ENCODE data around the gene PQBP1.

The PQBP1 gene

DNA sequence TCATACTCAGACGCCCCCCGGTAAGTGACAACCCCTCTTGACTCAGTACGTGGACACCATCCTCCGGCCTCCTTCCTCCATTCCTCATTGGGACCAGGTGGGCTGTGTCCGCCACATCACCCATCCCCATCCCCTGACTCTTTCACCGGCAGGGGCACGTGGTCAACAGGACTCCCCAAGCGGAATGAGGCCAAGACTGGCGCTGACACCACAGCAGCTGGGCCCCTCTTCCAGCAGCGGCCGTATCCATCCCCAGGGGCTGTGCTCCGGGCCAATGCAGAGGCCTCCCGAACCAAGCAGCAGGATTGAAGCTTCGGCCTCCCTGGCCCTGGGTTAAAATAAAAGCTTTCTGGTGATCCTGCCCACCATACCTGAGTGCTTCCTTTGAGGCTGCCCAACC is 5.0 kb downstream of the PQBP1 start:
- Histone ChIP-seq H3K36me3 (ENCODE audit: control insufficient read depth, insufficient read depth, low read length, severe bottlenecking) (peaks cover 44% of the 10 kb centered on the region), H3K9ac (ENCODE audit: low read length) (no peak overlapping the region), H3K27me3 (replicated peaks; ENCODE audit: control insufficient read depth, insufficient read depth, low read length) (no peaks in the 10 kb centered on the region), H3K9me3 (ENCODE audit: control insufficient read depth, low read length) (no peaks in the 10 kb centered on the region), H3K4me3 (ENCODE audit: low read length) (no peak overlapping the region), H3K4me1 (ENCODE audit: control insufficient read depth, insufficient read depth, low read length) (no peaks in the 10 kb centered on the region)
- no peak for DNase-seq (ENCODE audit: low read depth)

GRCh38 chrX:48903290-48903689 is 5.6 kb downstream of the PQBP1 start:
- no peaks in the 10 kb centered on the region for H3K27me3 ChIP-seq (replicated peaks; ENCODE audit: control insufficient read depth, insufficient read depth, low read length)
- H3K4me1 ChIP-seq (ENCODE audit: control insufficient read depth, insufficient read depth, low read length): no peaks in the 10 kb centered on the region
- DNase-seq (ENCODE audit: low read depth): no peak
- no peak overlapping the region for H3K9ac ChIP-seq (ENCODE audit: low read length)
- H3K9me3 ChIP-seq (ENCODE audit: control insufficient read depth, low read length): no peaks in the 10 kb centered on the region
- H3K36me3 ChIP-seq (ENCODE audit: control insufficient read depth, insufficient read depth, low read length, severe bottlenecking): peaks cover 44% of the 10 kb centered on the region
- H3K4me3 ChIP-seq (ENCODE audit: low read length): no peak overlapping the region

GRCh38 chrX:48904180-48904579 is 6.5 kb downstream of the PQBP1 start:
- Histone ChIP-seq H3K4me1 (ENCODE audit: control insufficient read depth, insufficient read depth, low read length) (no peaks in the 10 kb centered on the region), H3K4me3 (ENCODE audit: low read length) (no peak overlapping the region), H3K9me3 (ENCODE audit: control insufficient read depth, low read length) (no peaks in the 10 kb centered on the region), H3K27me3 (replicated peaks; ENCODE audit: control insufficient read depth, insufficient read depth, low read length) (no peaks in the 10 kb centered on the region), H3K9ac (ENCODE audit: low read length) (no peak overlapping the region), H3K36me3 (ENCODE audit: control insufficient read depth, insufficient read depth, low read length, severe bottlenecking) (peaks cover 44% of the 10 kb centered on the region)
- no peak for DNase-seq (ENCODE audit: low read depth)

GRCh38 chrX:48904626-48905025 is 6.9 kb downstream of the PQBP1 start:
- Histone ChIP-seq H3K36me3 (ENCODE audit: control insufficient read depth, insufficient read depth, low read length, severe bottlenecking) (peaks cover 44% of the 10 kb centered on the region), H3K4me3 (ENCODE audit: low read length) (no peak overlapping the region), H3K9ac (ENCODE audit: low read length) (no peak overlapping the region), H3K27me3 (replicated peaks; ENCODE audit: control insufficient read depth, insufficient read depth, low read length) (no peaks in the 10 kb centered on the region), H3K9me3 (ENCODE audit: control insufficient read depth, low read length) (no peaks in the 10 kb centered on the region), H3K4me1 (ENCODE audit: control insufficient read depth, insufficient read depth, low read length) (no peaks in the 10 kb centered on the region)
- no peak for DNase-seq (ENCODE audit: low read depth)

GRCh38 chrX:48905090-48905790 is 7.5 kb downstream of the PQBP1 start:
- Histone ChIP-seq H3K4me1 (ENCODE audit: control insufficient read depth, insufficient read depth, low read length) (no peaks in the 10 kb centered on the region), H3K9me3 (ENCODE audit: control insufficient read depth, low read length) (no peaks in the 10 kb centered on the region), H3K27me3 (replicated peaks; ENCODE audit: control insufficient read depth, insufficient read depth, low read length) (no peaks in the 10 kb centered on the region), H3K36me3 (ENCODE audit: control insufficient read depth, insufficient read depth, low read length, severe bottlenecking) (peaks cover 44% of the 10 kb centered on the region), H3K9ac (ENCODE audit: low read length) (no peak overlapping the region), H3K4me3 (ENCODE audit: low read length) (no peak overlapping the region)
- no peak for DNase-seq (ENCODE audit: low read depth)

DNA sequence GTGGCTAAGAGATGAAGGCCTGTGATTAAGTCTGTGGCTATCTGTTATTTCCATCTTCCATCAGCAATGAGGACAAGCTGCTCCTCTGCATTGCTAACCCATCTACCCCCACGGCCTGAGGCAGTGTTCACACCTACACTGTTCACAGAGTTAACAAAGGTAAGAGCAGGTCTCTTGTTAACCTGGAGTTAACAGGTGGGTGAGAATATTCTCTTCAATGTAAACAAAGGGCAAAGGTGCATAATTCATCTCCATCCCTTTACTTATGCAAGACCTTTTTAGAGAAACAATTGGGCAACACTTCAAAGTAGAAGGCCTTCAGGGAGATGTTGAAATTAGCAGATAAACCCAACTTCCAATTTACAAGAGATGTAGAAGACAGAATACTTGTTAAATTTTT is 10.9 kb downstream of the PQBP1 start:
- Histone ChIP-seq H3K27me3 (replicated peaks; ENCODE audit: control insufficient read depth, insufficient read depth, low read length) (no peaks in the 10 kb centered on the region), H3K4me1 (ENCODE audit: control insufficient read depth, insufficient read depth, low read length) (no peaks in the 10 kb centered on the region), H3K9ac (ENCODE audit: low read length) (no peak overlapping the region), H3K9me3 (ENCODE audit: control insufficient read depth, low read length) (no peaks in the 10 kb centered on the region), H3K36me3 (ENCODE audit: control insufficient read depth, insufficient read depth, low read length, severe bottlenecking) (peaks cover 15% of the 10 kb centered on the region), H3K4me3 (ENCODE audit: low read length) (no peak overlapping the region)
- DNase-seq (ENCODE audit: low read depth): no peak

GRCh38 chrX:48909703-48910294 is 12.1 kb downstream of the PQBP1 start:
- no peaks in the 10 kb centered on the region for H3K9me3 ChIP-seq (ENCODE audit: control insufficient read depth, low read length)
- no peak for DNase-seq (ENCODE audit: low read depth)
- H3K36me3 ChIP-seq (ENCODE audit: control insufficient read depth, insufficient read depth, low read length, severe bottlenecking): peaks cover 14% of the 10 kb centered on the region
- H3K4me1 ChIP-seq (ENCODE audit: control insufficient read depth, insufficient read depth, low read length): no peaks in the 10 kb centered on the region
- H3K9ac ChIP-seq (ENCODE audit: low read length): no peak overlapping the region
- H3K27me3 ChIP-seq (replicated peaks; ENCODE audit: control insufficient read depth, insufficient read depth, low read length): no peaks in the 10 kb centered on the region
- peak overlapping the region; percentile 89 for H3K4me3 ChIP-seq (ENCODE audit: low read length)

DNA sequence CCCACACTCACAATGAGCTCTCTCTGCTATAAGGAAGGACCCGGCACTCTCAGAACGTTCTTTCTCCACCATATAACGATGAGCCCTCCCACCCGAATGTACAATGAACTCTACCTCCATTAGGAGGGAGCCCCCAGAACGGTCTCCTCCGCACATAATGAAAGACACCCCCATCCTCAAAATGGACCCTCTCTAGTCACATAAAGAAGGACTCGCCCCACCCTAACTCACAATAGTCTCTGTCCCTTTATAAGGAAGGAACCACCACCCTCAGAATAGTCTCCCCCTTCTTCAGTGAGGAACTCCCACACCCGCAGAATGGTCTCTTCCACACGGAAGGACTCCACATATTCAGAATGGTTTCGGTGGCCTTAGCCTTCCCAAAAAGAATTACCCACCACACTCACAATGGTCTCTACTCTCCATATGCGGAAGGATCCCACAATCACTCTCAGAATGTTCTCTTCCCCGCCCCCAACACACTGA is 13.2 kb downstream of the PQBP1 start:
- peak; percentile 42 for DNase-seq (ENCODE audit: low read depth)
- H3K4me3 ChIP-seq (ENCODE audit: low read length): peak overlapping the region; percentile 89
- no peaks in the 10 kb centered on the region for H3K27me3 ChIP-seq (replicated peaks; ENCODE audit: control insufficient read depth, insufficient read depth, low read length)
- peaks cover 6% of the 10 kb centered on the region for H3K36me3 ChIP-seq (ENCODE audit: control insufficient read depth, insufficient read depth, low read length, severe bottlenecking)
- H3K4me1 ChIP-seq (ENCODE audit: control insufficient read depth, insufficient read depth, low read length): no peaks in the 10 kb centered on the region
- H3K9ac ChIP-seq (ENCODE audit: low read length): peak overlapping the region; percentile 86
- no peaks in the 10 kb centered on the region for H3K9me3 ChIP-seq (ENCODE audit: control insufficient read depth, low read length)

DNA sequence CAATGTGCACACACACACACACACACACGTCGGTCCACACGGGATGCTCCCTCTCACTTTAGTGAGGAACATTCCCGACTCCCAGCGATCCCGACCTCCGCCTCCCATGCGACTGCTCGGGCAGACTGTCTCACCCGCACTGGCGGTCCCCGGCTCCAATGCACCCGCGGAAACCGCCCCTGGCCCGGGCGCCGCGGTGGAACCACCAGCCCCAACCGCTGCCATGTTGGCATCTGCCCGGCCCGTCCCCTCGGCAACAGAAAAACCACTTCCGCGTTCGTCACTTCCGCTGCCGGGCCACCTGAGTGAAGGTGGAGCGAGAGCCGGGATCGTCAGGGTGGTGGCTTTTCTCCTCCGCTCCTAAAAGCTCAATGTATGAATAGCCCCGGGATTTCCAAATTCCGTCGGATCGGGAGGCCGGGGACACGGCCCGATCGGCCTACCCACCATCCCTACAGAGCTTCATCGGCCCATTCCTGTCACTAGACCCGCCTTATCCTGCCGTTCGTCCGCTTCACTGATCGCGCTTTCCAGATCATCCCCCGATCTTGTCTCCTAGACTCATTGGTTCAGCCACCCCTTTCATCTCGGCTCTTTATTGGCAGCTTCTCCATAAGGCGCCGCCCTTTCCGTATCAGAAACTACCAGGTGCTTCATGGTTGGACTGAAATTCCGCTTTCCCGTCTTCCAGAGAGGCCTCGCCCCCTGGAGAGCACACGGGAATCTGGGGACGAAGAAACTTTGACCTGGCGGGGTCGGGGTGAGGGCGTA is 13.9 kb downstream of the PQBP1 start, which contains the start of gene SLC35A2:
Gene SLC35A2, minus strand, starts transcription at position 235 of the 771 bp plus-strand sequence. Its CDS starts 10 bp downstream, at position 225.
- H3K36me3 ChIP-seq (ENCODE audit: control insufficient read depth, insufficient read depth, low read length, severe bottlenecking): no peaks in the 10 kb centered on the region
- no peaks in the 10 kb centered on the region for H3K4me1 ChIP-seq (ENCODE audit: control insufficient read depth, insufficient read depth, low read length)
- H3K4me3 ChIP-seq (ENCODE audit: low read length): peak within 1 kb of the TSS; percentile 89
- H3K27me3 ChIP-seq (replicated peaks; ENCODE audit: control insufficient read depth, insufficient read depth, low read length): no peaks in the 10 kb centered on the region
- no peaks in the 10 kb centered on the region for H3K9me3 ChIP-seq (ENCODE audit: control insufficient read depth, low read length)
- peak within 1 kb of the TSS; percentile 86 for H3K9ac ChIP-seq (ENCODE audit: low read length)
- peak; percentile 82 for DNase-seq (ENCODE audit: low read depth)

- no peak for DNase-seq (ENCODE audit: low read depth)
- Histone ChIP-seq H3K36me3 (ENCODE audit: control insufficient read depth, insufficient read depth, low read length, severe bottlenecking) (no peaks in the 10 kb centered on the region), H3K9ac (ENCODE audit: low read length) (no peak overlapping the region), H3K4me1 (ENCODE audit: control insufficient read depth, insufficient read depth, low read length) (peaks cover 4% of the 10 kb centered on the region), H3K9me3 (ENCODE audit: control insufficient read depth, low read length) (no peaks in the 10 kb centered on the region), H3K4me3 (ENCODE audit: low read length) (no peak overlapping the region), H3K27me3 (replicated peaks; ENCODE audit: control insufficient read depth, insufficient read depth, low read length) (no peaks in the 10 kb centered on the region)
These were observed 16.1 kb downstream of the PQBP1 start for GRCh38 chrX:48913605-48914366.
